ENCODE results near the gene SUMO2.

DNA sequence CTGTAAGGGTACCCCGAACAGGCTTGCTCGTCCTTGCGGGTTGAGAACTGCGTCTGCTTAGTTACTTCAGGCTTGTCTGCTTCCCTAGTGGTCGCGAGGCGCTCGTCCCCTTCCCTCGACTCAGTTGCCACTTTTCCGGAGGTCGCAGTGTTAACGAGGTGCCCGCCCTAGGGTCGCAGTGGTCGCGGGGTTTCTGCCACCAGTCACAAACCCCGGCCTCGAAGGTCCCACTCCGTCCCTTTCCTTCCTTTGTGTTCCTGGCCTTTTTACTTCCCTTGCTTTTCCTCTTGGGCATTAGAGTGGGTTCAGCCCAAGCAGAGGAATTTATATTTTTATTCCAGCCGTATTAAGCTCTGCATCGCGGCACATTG, 23.0 kb upstream of the SUMO2 start:
- TF ChIP-seq EZH2 (IDR thresholded peaks at IDR 0.05; ENCODE audit: insufficient read depth, poor library complexity, severe bottlenecking) (no peak), EZH2phosphoT487 (IDR thresholded peaks at IDR 0.05; ENCODE audit: insufficient read depth, low read depth) (no peak)
